Measurements from ENCODE around the gene DOK3. TPM values are rescaled to one million over a fixed set of nuclear protein-coding genes. Genes with fewer than 3 reads are reported as not detected.

The DOK3 gene
- total RNA-seq, 1 donor from 2014 or later, result 3.3 TPM

DNA sequence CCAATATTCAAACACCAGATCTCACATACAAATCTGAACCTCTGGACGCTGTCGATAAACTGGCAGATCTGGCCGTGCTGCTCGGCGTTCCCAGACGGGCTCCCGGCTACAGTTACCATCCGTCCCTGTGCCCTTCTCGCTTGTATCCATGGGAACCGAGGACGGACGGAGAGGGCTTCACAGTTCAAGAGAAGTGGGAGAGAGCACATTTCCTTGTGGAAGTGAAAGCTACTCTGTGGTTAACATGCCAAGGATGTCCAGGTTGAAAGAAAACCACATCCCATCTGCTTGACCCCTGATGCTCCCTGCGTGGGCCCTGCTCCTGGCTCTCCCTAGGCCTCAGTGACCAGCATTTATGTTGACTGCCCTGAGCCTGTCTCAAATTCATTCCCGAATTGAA lies 29.9 kb downstream of the DOK3 start:
- no peak for ATAC-seq

DNA sequence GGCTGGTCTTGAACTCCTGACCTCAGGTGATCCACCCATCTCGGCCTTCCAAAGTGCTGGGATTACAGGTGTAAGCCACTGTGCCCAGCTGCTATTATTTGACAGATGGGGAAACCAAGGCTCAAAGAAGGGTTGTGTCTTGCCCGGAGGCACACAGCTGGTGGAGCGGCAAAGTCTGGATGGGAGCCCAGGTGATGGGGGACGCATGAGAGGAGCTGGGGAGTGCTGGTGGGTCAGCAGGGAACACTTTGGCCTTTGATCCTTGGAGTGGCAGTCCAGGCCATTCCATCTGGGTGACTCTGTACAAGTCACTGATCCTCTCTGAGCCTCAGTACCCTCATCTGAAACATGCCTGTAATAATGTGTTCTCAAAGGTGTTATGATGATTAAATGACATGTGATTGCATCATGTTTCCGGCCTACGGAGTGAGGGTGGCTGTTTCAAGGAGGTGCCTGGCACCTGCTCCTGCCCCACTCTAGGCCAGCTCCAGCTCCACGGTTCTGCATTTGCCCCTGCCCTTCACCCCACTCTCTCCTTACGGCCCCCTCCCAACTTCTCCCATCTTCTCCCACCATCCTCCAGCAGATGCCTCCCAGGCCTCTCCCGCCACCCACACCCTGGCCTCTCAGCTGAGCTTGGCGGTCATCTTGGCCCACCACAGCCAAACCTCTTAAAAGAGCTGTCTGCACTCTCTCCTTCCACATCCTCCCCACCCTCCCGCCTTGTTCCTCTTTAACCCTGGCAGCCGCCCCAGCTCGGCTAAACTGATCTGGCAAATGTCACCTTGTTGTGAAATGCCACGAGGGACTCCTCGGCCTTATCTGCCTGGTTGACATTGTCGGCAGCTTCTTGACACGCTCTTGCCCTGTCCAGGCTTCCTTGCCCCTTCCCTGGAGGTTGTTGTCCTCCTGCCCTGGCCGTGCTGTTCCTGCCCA lies 30.6 kb downstream of the DOK3 start:
- peak; percentile 62 for ATAC-seq

DNA sequence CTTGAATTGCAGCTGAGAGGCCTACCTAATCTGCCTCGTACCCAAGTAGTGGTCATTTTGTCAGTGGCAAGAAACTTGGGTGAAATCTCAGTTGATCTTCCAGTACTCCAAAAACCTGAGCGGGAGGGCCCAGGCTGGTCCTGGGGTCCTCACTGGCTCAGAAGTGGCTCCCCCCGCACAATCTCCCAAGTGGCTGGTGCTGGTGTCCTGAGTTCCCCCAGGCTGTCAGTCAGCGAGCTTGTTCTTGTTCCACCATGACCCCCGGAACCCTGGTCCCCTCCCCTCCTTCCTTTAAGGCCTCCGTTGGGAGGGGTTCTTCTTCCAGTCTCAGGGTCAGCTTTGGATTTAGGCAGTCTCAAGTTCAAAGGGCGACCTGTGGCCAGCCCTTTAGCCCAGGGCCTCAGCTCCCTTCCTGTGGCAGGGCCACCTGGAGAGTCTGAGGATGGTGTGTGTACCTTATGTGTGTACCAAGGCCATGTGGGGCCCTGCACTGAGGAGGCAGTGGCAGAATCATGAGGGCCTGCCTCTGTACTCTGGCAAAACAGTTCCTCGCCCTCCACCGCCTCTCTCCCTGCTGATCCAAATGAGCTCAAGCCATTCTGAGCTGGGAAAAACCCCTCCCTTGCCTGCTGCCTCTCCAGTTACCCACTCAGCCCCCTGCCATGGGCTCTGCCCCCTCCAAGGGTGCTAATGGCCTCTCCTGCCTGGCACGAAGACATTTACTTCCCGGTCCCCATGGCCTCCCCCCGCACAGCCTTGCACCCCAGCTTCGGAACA lies 31.7 kb downstream of the DOK3 start:
- ATAC-seq, result no peak

DNA sequence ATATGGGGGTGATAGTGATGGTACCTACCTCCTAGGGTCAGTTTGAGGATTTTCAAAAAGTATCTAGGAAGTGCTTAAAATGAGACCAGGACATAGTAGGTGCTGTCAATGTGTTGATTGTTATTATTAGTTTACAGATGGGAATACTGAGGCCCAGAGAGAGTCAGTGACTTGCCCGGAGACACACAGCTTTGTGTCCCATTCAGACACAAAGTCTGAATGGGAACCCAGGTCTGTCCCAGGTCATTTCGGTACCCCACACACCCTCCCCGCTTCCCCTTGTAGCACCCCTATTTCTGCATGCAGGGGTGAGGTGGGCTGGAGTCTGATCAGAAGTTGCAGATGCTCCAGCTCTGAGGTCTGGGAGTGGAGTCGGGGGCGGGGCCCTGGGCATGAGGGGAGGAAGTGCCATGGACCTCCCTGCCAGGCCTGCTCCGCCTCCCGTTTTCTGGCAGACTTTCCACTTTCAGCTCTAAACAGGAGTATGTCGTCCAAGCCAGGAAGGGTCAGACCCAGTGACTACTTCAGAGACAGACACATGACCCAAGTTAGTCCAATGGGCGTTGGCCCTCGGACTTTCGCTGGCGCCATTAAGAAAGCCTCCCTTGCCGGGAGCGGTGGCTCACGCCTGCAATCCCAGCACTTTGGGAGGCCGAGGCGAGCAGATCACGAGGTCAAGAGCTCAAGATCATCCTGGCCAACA lies 32.9 kb downstream of the DOK3 start:
- peak; percentile 2 for ATAC-seq

DNA sequence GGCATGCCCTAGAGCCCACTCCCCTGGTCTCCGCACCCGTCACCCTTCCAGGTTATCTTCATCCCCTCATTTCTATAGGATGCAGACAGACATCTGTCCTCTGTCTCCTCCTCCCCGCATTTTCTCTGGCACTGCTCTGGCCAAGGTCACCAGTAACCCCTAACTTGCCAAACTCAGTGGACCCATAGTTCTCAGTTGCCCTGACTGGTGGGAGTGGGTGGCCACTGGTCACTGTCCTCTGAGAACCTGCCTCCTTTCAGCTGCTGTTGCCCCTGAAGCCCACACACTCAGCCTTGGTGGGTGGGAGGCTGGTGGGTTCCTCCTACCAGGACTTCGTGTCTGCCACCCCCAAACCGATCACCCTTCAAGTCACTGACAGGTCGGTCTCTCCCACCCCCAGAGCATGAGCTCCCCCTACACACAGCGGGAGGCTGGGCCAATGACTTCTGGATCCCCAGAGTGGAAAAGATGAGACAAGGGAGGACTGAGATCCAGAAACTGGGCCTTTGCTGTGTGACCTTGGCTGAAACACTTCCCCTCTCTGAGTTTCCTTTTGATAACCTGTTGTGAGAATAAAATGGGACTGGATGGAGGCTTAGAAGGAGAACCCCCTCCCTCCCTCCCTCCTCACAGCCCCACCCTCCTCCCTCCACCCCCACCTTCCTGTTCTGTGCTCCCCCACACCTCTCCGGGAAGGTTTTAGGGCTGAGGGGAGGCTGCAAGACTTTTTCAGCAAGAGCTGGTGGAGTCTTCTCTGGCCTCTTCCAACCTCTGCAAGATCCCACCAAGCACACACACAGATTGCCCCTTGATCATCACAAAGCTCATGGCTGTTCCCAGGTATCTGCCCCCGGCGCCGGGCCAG lies 33.8 kb downstream of the DOK3 start:
- no peak for ATAC-seq

DNA sequence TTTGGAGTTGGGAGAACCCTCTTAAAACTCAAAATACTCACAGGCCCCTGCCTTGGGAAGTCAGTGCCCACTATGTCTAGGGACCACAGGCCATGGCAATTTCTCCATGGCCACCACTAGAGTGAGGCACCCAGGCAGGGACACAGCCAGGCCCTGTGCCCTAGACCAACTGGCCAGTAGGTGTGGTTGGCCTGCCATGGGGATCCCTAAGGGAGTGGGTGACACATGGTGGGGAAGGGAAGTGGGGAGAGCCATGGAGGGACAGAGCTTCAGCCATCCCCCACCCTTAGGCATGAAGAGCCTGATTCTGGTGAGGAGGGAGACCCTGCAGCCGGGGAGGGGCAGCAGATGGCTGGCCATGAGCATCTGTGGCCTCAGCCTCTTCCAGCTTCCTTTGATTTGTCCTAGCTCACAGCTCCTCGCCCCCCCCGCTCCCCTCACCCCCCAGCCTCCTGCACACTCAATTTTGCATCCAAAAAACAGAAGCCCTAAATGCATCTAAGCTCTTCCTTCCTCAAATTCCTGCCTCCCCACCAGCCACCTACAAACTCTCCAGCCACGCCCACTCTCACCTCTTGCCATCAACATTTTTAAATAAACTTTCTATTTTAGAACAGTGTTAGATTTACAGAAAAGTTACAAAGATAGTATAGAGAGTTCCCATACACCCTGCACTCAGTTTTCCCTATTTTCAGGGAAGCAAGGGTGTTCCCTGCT lies 34.6 kb downstream of the DOK3 start:
- ATAC-seq, result no peak

DNA sequence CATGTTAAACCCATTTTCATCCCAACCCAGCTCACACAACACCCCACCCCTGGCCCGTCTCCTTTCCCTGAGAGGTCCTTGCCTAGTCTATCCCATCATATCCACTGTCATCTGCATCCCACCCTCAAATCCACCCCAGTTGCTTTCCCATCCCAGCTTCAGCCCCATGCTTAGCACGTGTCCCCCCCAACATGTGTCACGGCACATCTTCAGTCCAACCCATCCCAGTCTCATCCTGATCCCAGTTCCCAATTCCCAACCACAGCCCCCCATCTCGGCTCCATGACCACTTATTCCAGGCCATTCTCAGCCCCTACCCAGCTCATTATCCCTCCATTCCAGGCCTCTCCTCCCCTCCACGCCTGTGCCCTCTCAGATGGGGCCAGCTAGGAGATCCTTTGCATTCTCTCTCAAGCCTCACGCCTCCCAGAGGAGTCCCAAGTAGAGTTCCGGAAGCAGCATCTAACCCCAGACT lies 35.6 kb downstream of the DOK3 start:
- ATAC-seq, result no peak

DNA sequence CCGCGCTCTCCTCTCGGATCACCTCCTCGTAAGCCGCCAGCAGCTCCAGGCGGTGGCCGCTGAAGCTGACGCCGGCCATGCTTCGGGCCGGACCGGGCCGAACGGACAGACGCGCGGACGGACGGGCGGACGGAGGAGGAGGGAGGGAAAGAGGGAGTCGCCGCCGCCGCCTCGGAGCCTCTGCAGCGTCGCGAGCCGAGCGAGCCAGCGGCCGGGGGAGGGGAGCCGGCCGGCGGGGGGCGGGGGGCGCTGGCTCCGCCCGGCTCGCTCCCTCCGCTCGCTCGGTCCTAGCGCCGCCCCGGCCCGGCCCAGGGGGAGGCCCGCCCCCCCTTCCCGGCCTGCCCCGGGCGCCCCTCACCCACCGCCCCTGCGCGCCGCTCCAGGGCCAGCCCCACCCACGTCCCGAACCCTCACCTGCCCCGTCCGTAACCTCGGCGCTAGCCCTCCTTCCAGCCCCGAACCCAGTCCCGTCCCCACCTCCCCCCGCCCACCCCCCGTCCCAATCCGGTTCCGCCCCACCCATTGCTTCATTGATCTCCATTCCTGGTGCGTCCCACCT lies 36.1 kb downstream of the DOK3 start, which contains the start of gene DBN1:
TSS of gene DBN1 (minus strand) at position 192 of the 559 bp plus-strand sequence. CDS start at position 79, 113 bp downstream.
- ATAC-seq, result peak; percentile 33

DNA sequence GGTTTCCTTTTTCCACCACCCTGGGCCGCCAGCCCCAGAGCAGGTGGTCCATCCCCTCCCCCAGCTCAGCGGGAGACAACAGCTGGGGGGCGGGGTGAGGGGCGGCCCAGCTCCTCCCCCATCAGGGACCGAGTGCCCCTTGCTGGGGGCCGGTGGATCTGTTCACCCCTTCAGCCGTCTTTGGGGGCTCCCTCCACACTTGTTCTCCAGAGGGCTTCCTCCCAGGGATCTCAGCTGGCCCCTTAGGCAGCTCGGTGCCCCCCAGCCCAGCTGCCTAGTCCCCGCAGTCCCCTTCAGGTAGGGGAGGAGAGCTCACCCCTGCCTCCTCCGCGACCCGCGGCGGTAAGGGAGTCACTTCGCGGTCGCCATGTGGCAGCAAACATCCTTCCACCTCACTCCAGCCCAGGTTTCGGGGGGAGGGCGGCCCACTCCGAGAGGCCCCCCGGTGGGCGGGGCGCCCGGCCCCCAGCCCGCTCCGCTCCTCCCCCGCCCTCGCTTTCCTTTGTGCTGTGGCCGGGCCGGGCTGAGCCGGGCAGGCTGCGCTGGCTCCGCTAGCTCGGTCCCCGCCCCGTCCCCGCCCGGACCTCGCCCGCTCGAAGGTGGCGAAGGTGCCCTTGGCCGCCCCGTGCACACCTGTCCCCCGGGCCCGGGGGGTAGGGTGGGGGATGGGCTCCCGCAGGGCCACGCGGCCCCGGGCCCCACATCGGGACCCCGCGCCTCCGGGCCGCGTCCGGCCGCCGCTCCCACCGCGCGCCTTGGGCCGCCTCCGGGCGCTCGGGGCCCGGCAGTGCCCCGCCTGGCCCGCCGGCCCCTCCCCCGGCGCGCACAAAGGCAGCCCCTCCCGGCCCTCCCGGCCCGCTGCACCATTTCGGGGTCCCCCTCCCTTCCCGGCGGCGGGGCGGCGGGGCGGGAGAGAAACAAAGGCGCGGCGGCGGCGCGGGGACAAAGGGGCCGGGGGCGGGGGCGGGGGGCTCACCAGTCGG lies 36.9 kb downstream of the DOK3 start:
- ATAC-seq, result peak; percentile 50

DNA sequence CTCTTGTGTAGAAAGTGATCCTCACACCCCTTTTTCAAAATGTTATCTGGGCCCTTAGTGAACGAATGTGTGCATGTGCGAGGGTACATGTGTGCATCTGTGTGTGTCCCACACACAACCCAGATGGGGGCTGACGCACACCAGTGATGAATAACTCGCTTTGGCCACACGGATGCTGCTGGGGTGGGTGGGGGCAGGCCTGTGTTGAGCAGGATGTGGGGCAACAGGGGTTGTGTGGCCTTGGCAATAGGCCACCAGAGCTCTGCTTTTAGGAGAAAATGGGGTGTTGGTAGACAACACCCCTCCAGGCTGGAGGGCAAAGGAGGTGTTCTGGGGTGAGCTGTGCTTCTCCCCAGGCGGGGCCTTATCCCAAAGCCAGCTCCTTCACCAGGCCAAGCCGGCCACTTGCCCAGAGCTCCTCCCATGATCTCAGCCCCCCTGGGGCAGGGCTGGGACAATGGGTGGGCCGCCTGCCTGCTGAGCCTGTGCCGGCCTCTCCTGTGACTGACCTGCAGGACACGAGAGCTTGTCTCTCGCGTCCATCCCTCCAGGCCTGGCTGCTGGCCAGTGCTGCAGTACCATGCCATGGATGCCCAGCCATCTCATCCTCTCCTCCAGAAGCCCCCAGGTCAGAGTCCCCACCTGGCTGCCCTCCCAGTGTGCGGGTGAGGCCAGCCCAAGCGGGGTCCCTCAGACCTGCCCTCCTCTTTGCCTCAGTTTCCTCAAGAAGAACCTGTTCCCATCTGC lies 37.8 kb downstream of the DOK3 start:
- no peak for ATAC-seq

DNA sequence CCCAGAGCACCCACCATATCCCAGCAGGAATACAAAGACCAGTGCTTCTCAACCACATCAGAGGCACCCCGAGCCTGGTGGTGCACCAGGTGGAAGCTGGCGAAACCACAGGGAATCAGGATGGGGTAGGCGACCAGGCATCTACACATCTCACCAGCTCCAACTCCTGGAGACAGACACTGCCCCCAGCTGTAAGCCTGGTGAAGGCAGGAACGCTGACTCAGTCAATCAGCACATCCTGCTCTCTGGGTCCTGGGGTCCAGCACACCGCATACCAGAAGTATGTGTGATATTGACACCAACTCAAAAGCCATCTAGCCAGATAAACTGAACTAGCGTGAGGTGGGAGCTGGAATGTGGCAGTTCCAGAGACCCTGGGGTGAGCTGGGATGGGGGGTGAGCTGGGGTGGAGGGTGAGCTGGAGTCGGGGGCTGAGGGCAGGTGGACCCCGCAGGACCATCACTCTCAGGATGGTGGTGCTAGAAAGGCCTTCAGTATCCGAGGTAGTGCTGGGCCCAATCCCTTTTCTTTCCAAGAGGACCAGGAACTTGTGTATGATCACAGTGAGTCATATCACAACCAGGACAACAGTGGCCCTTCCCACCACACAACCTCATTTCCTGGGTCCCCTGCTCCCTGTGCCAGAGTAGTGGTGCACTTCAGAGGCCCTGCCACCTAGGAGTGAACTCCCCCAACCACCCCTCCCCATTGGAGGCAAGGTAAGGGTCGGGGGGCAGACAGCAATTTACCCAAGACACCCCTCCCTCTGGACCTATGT lies 38.7 kb downstream of the DOK3 start:
- peak; percentile 23 for ATAC-seq

DNA sequence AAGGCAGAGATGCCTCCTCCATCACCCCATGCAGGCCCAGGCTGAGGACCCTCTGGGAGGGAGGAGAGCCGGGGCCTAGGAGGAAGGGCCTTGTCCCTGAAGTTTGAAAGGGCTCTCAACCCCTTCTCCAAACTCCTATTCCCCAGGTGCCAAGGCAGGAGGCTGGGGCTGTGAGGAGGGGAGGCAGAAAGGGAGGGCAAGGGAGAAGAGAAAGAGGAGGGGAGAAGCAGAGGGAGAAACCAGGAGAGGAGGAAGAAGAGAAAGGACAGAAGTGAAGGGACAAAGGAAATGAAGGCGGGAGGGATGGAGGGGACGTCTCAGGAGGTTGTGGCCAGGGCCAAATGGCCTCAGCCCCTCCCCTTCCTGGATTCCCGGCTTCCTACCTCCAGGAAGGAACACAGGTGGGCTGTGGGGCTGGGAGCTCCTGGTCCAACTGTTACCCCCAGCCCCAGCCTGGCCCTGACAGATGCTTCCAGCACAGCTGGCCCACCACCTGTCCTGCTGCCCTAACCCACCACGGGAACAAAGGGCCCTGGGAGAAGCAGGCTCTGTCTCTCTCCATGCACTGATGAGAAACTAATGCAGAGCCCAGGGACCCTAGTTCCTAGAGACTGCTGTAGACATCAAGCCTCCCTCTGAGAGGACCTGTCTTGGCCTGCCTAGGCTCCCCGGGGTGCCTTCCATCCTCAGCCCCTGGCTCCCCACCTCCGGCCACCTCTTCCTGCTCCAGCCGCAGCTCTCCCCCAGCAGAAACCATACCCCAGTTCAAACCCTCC lies 39.7 kb downstream of the DOK3 start:
- no peak for ATAC-seq

DNA sequence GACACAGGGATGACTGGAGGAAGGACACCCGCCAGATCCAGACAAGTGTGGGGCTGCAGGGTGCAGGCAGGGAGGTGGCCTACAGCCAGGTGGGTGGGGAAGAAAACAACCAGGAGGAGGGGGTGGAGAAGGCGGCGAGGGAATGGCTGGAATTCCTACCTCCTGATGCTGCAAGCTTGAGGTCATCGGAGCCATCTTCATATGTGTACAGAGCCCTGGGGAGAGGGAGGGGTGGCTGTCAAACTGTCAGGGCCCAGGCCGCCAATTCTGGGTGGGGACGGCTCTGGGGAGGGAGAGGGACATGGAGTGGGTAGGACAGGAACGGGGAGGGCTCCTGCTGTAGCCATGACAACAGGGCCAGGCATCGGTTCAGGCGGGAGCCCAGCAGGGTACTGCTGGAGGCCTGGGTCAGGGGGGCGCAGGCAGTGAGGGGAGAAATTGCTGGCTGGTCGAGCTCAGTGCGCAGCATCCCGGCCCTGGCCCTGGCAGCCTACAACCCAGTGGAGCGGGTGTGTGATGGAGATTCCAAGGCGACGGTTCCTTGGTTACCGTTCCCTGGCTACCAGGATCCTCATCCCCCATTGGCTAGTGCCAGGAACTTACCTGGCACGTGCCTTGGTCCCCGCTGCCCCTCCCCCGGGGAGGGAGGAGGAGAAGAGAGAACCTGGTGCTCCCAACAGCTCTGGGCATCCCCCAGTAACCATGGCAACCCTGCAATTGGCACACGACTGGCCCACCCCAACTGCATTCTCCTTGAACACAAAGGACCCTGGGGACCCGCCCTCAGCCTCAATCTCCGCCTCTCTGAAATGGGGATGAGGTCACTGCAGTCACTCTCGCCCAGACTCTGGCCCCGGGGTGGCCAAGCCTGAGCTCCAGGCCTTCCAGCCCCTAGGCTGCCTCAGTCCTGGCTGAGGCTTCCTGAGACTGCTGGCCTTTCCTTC lies 40.7 kb downstream of the DOK3 start:
- no peak for ATAC-seq

DNA sequence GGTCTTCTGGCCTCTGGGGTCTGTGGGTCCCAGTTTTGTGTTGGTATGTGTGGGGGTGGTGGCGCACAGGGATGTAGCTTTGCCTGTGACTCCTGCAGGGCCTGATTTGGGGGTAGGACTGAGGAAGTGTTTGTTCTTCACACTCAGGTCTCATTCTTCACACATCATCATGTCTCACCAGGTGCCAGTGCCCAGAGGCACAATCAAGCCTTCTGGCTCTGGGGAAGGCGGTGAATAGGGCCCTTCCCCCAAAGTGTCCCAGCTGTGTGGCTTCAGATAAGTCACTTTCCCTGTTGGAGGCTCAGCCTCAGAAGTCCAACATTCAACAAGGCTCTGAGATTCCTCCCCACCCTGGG lies 41.3 kb downstream of the DOK3 start:
- ATAC-seq, result no peak

DNA sequence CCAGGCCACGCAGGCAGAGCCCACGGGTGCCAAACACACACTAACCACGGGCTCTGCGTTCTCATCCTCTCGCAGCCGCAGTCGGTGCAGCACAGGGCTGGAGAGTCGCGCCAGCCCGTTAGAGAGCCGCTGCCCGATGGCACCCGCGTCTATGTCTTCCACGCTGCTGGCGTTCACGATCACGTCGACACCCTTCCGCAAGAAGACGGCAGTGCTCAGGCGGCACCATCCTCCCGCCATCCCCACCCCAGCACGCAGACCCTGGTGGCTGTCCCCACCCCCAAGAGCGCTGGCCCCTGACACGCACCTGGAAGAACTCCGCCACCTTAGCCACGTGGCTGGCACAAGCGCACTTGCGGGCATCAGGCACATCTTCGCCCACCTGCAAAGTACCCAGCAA lies 42.2 kb downstream of the DOK3 start:
- ATAC-seq, result no peak

DNA sequence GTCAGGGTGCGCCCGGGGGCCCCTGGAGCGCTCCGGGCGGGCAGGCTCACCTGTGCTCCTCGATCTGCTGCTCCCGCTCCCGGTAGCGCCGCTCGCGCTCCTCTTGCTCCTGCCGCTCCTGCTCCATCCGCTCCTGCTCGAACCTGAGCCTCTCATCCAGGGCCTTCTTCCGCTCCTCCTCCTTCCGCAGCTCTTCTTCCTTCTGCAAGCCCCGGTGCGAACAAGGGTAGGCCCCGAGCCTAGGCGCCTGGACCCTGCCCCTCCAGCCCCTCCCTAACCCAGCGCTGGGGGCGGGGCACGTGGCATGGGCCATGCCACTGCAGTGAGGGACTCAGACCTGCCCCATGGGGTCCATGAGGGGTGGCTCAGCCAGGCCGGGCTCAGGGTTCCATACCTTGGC lies 42.8 kb downstream of the DOK3 start:
- no peak for ATAC-seq

Measured in esophagus mucosa (tissue), 1 donor.